ENCODE results near the gene NTF3. TPM values are rescaled to one million over a fixed set of nuclear protein-coding genes. Genes with fewer than 3 reads are reported as not detected.

NTF3 gene
- total RNA-seq, 6 experiments from 2014 or later = 5.2 to 9.5 (median 8.6) TPM

GRCh38 chr12:5428332-5429221 is 3.3 kb upstream of the NTF3 start:
- TF ChIP-seq, protein P1, sequence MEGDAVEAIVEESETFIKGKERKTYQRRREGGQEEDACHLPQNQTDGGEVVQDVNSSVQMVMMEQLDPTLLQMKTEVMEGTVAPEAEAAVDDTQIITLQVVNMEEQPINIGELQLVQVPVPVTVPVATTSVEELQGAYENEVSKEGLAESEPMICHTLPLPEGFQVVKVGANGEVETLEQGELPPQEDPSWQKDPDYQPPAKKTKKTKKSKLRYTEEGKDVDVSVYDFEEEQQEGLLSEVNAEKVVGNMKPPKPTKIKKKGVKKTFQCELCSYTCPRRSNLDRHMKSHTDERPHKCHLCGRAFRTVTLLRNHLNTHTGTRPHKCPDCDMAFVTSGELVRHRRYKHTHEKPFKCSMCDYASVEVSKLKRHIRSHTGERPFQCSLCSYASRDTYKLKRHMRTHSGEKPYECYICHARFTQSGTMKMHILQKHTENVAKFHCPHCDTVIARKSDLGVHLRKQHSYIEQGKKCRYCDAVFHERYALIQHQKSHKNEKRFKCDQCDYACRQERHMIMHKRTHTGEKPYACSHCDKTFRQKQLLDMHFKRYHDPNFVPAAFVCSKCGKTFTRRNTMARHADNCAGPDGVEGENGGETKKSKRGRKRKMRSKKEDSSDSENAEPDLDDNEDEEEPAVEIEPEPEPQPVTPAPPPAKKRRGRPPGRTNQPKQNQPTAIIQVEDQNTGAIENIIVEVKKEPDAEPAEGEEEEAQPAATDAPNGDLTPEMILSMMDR (IDR thresholded peaks at IDR 0.05) = peak; percentile 76
- DNase-seq = peak; percentile 41
- no peaks in the 10 kb centered on the region for H3K9me3 Mint-ChIP-seq
- H3K27ac Mint-ChIP-seq = no peak overlapping the region
- H3K4me1 Mint-ChIP-seq (ENCODE audit: low read depth) = peaks cover 24% of the 10 kb centered on the region
- no peak overlapping the region; the same call in 1 of the 2 replicates for H3K4me3 Mint-ChIP-seq
- peaks cover 20% of the 10 kb centered on the region; the same call in 1 of the 2 replicates for H3K27me3 Mint-ChIP-seq (ENCODE audit: insufficient read depth)
- no peaks in the 10 kb centered on the region for H3K36me3 Mint-ChIP-seq (ENCODE audit: low read depth)

DNA sequence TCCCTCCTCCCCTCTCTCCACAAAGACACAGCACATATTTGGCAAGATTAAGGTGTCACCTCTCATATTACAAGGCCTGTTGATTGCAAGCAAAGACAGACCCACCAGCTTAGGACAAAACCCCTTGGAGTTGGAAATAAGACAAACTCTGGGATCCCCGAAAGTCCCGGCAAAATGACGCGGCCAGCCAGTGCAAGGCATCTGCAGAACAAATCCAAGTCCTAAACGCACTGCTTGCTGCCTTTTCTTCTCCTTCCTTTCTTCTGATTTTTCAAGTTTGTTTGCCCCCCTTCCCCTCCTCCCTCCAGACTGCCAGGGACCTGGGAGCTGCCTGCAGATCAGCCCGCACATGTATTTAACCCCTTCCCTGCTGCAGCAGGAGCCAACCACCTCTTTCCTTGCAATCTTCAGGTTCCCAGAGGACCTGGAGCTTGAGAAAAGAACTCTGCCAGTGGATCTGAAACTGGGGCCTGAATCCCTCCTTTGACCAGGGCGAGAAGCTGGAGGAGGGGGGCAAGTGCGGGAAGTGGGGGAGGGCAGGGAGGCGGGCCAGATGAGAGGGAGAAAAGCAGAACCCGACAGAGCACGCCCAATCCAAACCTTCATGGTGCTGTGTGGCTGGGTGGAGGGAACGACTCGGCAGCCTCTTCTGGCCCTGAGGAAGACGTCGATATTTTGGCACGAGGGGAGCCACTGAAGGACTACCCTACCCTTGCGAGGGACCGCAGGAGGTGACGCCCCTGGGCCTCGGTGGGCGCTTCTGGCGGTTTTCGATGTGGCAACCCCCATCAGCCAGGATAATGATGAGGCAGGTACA is 2.0 kb upstream of the NTF3 start:
- no peaks in the 10 kb centered on the region for H3K36me3 Mint-ChIP-seq (ENCODE audit: low read depth)
- no peak overlapping the region for H3K27ac Mint-ChIP-seq
- H3K4me1 Mint-ChIP-seq (ENCODE audit: low read depth) = peaks cover 24% of the 10 kb centered on the region
- H3K27me3 Mint-ChIP-seq (ENCODE audit: insufficient read depth) = peaks cover 20% of the 10 kb centered on the region; the same call in 1 of the 2 replicates
- TF ChIP-seq, protein P1 (IDR thresholded peaks at IDR 0.05) = no peak
- H3K9me3 Mint-ChIP-seq = no peaks in the 10 kb centered on the region
- DNase-seq = no peak
- H3K4me3 Mint-ChIP-seq = no peak overlapping the region

DNA sequence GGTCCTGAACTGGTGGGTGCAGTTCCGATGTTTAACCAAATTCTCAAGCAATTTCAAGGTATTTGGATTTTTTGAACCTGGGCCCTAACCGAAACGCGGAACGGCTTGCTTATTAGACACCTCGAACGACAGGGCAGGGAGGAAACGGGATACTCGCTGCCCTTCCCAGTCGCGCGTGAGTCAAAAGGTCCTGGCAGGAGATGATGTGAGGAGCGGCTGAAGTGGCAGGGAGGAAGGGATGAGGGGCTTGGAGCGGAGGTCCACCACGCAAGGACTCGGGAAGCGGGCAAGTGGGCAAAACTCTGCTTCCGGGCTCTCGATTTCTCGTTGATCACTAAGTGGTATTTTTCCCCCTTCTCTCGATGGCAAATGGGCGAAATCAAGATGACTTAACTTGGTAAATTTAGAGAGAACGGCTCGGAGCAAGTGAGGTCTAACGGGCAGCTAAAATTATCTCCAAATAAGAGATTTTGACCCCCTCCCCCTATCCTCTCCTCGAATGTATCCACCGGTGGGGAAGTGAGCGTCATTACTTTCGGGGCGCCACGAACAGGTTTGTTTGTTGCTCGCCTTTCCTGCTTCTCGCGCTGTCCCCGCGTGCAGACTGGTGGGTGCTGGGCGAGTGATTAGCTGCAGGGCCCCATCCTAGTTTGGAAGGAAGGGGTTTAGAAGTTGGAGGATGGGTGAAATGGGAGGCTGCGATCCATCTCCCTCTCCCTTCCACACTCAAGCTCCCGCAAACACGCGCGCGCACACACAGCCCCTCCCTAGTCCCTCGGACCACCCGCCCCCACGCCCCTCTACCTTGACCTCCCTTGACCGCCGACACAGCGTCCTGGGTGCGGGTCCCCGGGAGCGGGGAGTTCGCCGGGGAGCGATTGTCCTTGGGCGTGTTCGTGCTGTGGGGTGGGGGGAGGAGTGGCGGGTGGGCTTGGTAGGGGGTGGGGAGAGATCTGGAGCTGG is 986 bp upstream of the NTF3 start:
- Mint-ChIP-seq H3K4me3 (no peak overlapping the region; the same call in 1 of the 2 replicates), H3K36me3 (ENCODE audit: low read depth) (no peaks in the 10 kb centered on the region), H3K9me3 (no peaks in the 10 kb centered on the region), H3K27ac (peak overlapping the region; percentile 30; the same call in 1 of the 2 replicates), H3K27me3 (ENCODE audit: insufficient read depth) (peaks cover 20% of the 10 kb centered on the region; the same call in 1 of the 2 replicates), H3K4me1 (ENCODE audit: low read depth) (peaks cover 24% of the 10 kb centered on the region)
- TF ChIP-seq, protein P1 (IDR thresholded peaks at IDR 0.05) = no peak
- no peak for DNase-seq

DNA sequence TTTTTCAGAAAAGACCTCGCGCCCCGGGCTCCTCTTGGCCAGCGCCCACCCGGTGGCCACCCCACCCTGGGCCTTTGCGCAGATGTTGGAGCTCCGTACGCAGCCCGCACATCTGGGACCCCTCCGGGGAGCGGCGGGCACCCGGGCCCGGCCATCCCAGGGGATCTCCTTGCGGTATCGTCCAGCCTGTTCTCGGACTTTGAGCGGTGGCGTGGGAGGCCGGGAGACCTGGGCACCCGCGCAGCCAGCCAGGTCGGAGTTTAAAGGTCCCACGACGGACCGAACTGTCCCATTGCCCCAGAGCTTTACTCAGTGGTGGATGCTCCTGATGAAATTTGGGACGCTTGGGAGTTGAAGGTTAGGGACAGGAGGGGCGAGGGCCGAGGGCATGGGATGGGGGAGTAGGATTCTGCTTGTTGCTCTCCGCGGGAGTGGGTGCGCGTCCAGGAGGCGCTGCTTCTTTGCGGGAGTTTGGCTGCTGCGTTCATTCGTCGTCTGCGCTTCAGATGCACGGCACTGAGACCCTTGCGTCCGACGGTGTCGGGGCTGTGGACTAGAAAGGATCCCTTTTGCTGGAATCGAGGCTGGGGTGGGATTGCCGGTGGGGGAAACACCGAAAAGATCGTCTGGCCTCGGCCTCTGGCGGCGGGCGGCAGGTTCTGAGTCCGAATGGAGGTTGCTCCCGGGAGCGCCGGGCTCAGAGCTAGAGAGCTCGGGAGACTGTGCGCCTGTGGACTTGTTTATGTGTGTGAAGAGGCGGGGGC is 1.4 kb downstream of the NTF3 start:
- TF ChIP-seq, protein P1 (IDR thresholded peaks at IDR 0.05) = peak; percentile 19; the same call in 1 of the 2 replicates
- Mint-ChIP-seq H3K36me3 (ENCODE audit: low read depth) (peaks cover 10% of the 10 kb centered on the region), H3K4me3 (no peak overlapping the region), H3K9me3 (no peaks in the 10 kb centered on the region; the same call in 1 of the 2 replicates), H3K27me3 (ENCODE audit: insufficient read depth) (peaks cover 10% of the 10 kb centered on the region; the same call in 1 of the 2 replicates), H3K4me1 (ENCODE audit: low read depth) (peaks cover 31% of the 10 kb centered on the region), H3K27ac (peak overlapping the region; percentile 61)
- no peak for DNase-seq

All from HFFc6 (cell line).